ENCODE data around the gene EXT2.
A peak's percentile ranks its signal among the peaks of the same experiment; 100 is the strongest.

EXT2 gene

GRCh38 chr11:44171518-44171917, 76.0 kb downstream of the EXT2 start:
- peak; percentile 10 for TF ChIP-seq CTCF (conservative IDR thresholded peaks at IDR 0.05; ENCODE audit: low read depth, low read length)
- peak; percentile 71 for DNase-seq (ENCODE audit: low read depth)
- H3K4me3 ChIP-seq (ENCODE audit: low read depth, low read length): no peak overlapping the region

DNA sequence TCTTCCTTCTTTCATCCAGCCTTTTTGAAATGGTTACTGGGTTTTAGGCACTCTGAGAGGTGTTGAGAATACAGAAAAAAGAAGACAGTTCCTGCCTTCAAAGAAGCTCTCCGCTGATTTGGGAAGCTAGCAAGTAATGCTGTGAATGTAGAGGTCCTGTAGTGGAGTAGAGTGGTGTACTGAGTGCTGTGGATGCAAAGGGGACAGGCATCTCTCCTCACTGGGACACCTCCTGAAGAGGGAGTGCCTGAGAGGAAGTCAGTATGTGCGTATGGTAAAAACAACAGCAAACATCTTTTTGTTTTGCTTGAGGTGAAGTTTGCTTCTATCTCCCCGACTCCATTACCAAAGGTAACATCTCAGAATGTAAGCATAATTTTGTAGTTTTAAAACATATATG, 77.5 kb downstream of the EXT2 start:
- DNase-seq (ENCODE audit: low read depth): no peak
- no peak overlapping the region for H3K4me3 ChIP-seq (ENCODE audit: low read depth, low read length)
- no peak for TF ChIP-seq CTCF (conservative IDR thresholded peaks at IDR 0.05; ENCODE audit: low read depth, low read length)

- H3K4me3 ChIP-seq (ENCODE audit: low read depth, low read length): no peak overlapping the region
- DNase-seq (ENCODE audit: low read depth): no peak
- no peak for TF ChIP-seq CTCF (conservative IDR thresholded peaks at IDR 0.05; ENCODE audit: low read depth, low read length)
Measured at GRCh38 chr11:44174842-44175241, 79.4 kb downstream of the EXT2 start.

DNA sequence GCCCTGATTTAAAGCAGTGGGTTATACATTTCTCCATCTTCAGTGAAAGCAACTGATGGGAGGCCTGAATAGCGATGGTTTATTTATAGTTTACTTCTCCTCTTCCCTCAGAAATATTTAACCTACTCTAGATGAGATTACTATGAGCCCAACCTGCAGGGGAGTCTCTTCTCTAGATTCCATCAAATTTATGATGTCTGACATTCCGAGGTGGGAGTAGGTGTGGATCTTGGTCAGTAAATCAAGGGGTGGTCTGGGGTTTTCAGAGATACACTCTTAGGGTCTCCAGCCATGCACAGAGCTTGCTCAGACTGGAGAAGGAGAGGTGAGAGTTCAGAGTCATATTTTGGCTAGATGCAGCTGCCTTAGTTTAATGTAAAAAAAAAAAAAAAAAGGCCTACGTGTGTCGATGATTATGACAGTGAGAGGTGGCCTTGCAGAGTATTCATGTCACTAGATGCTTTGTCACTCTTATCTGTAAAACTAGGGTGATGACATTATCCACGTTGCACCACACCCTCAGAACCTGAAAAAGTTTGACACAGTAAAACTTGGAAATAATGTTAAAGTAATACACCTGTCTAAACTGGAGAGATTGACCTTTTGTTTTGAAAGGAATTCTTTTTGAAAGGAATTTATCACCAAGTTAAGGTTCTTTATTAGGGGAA, 81.2 kb downstream of the EXT2 start:
- TF ChIP-seq CTCF (conservative IDR thresholded peaks at IDR 0.05; ENCODE audit: low read depth, low read length): no peak
- DNase-seq (ENCODE audit: low read depth): no peak
- no peak overlapping the region for H3K4me3 ChIP-seq (ENCODE audit: low read depth, low read length)

- no peak for TF ChIP-seq CTCF (conservative IDR thresholded peaks at IDR 0.05; ENCODE audit: low read depth, low read length)
- H3K4me3 ChIP-seq (ENCODE audit: low read depth, low read length): no peak overlapping the region
- DNase-seq (ENCODE audit: low read depth): no peak
Measured at GRCh38 chr11:44177905-44178304, 82.4 kb downstream of the EXT2 start.

- peak; percentile 51 for TF ChIP-seq CTCF (conservative IDR thresholded peaks at IDR 0.05; ENCODE audit: low read depth, low read length)
- peak; percentile 72 for DNase-seq (ENCODE audit: low read depth)
- no peak overlapping the region for H3K4me3 ChIP-seq (ENCODE audit: low read depth, low read length)
Measured at GRCh38 chr11:44178381-44178780, 82.9 kb downstream of the EXT2 start.

DNA sequence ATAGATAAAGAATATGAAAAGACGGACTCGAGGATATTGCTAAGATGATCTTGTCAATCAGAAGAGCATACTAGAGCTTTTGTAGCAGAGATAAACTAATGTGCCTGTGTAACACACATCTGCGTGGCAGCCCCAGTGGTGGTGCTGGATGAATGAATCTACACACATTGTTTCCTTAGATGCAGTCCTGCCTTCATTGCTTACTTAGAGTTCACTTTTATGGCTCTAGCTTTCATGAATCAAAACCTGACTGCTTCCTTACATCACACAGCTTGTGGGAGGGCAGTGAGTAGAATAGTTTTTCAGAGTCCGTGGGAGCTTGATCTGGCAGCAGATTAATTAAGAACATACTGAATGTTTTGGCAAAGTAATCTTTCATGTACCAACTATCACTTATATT, 83.7 kb downstream of the EXT2 start:
- TF ChIP-seq CTCF (conservative IDR thresholded peaks at IDR 0.05; ENCODE audit: low read depth, low read length): no peak
- no peak overlapping the region for H3K4me3 ChIP-seq (ENCODE audit: low read depth, low read length)
- DNase-seq (ENCODE audit: low read depth): peak; percentile 30

Data from choroid plexus epithelial cell (primary cell).